Activated naive CD4-positive, alpha-beta T cell treated with anti-CD3 and anti-CD28 coated beads, Interleukin-2, amount 10 ng/mL, durations not matched to agents 7 days and 5 days (primary cell): ENCODE results near the gene AKAP13.

Source experiments
- CTCF ChIA-PET: fragments of 350-600 bp; sonication (Branson Sonifier 250); formaldehyde crosslinking; loops from one replicate; lab custom pipeline; 2021; ENCODE audit warnings: antibody characterized with exemption; lab: Charles Lee
- DNase-seq: peaks from one replicate; pipeline ENCODE4 v3.0.0-alpha.2; 2020
- H3K27ac Mint-ChIP-seq: one replicate; pipeline ENCODE4 v1.8.0; 2021; ENCODE audit warnings: mild to moderate bottlenecking, moderate library complexity, mixed read lengths
- H3K27me3 Mint-ChIP-seq: one replicate; pipeline ENCODE4 v1.8.0; 2021; ENCODE audit warnings: mild to moderate bottlenecking, mixed read lengths
- H3K36me3 Mint-ChIP-seq: one replicate; pipeline ENCODE4 v1.8.0; 2021; ENCODE audit warnings: mixed read lengths
- H3K4me1 Mint-ChIP-seq: one replicate; pipeline ENCODE4 v1.8.0; 2021; ENCODE audit warnings: mixed read lengths
- H3K4me3 Mint-ChIP-seq: one replicate; pipeline ENCODE4 v1.8.0; 2021; ENCODE audit warnings: mild to moderate bottlenecking, moderate library complexity, mixed read lengths
- H3K9me3 Mint-ChIP-seq: one replicate; pipeline ENCODE4 v1.8.0; 2021; ENCODE audit warnings: mixed read lengths

Gene AKAP13

DNA sequence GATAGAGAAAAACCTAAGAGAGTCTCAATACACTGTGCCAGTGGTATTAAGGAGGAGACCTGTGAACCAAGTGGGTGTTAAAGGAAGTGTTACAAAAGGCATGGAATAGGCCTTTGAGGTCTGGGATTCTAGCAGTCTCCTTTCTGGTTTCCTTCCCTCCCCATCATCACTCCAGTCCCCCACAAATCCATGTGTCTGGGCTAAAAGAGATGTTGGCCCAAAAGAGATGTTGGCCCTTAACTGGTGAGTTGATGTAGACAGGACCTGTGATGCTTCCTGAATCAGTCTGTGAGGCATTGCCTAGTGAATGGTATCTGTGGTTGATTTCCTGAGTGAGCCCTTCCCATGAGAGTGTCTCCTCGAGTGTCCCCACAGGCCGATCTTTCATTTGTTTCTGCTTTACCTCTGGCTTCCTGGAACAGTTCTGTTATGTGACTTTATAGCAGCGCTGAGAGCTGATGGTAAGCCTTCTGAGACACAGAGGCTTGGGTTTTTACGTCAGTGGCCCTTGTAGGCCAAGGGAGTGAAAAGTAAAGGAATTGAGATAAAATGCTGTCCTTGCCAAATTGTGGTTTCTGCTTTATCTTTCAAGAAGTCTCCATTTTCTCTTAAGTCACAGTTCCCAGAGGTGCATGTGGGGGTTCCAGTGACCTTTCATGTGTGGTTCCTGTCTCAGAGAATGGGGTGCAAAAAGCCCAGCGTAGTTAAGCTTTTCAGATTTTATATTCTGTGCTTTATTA, 326.5 kb downstream of the AKAP13 start:
- no peaks in the 10 kb centered on the region for H3K27me3 Mint-ChIP-seq
- H3K36me3 Mint-ChIP-seq = peaks cover 45% of the 10 kb centered on the region
- H3K4me3 Mint-ChIP-seq = peak overlapping the region; percentile 75
- H3K9me3 Mint-ChIP-seq = no peaks in the 10 kb centered on the region
- H3K4me1 Mint-ChIP-seq = peaks cover 75% of the 10 kb centered on the region
- H3K27ac Mint-ChIP-seq = peak overlapping the region; percentile 95
- CTCF ChIA-PET = interaction anchor here (1.0 to 1.5 kb wide), 3 partner anchors 17 to 164 kb away, joined by 3 to 4 read pairs (median 4); no protein-coding TSS in a partner anchor
- DNase-seq = peak; percentile 53

DNA sequence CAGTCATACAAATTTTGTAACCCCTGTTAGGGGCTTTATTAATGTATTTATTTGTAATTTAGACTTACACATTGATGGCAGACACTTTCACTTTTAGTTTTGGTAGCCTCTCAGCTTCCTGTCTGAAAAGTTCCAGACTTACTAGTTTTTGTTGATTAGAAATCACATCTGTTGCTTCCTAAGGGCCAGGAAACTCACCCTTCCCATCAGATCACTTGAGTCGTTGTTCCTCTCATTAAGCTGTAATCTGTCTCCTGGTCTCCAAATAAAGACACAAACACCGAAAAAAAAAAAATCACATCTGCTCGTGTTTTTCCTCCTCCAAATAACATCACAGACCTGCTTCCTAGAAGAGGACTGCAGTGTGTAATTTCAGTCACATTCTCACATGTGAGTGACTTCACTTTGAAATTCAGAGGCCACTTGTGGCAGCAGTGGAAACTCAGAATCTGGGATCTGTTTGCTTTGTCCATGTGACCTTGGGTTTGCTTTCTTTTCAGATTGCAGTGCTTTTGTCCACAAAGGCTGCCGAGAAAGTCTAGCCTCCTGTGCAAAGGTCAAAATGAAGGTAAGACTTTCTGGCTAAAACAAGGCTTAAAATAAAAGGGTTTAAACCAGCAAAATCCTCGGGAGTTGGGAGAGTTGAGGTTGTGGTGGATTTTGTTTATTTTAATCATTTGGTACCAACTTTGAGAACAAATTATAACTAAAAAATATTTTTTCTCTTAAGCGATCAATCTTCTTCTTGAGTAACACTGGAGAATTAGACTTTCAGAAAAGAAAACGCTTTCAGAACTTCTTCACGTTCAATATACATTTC, 327.3 kb downstream of the AKAP13 start:
- Mint-ChIP-seq H3K4me3 (peak overlapping the region; percentile 75), H3K9me3 (no peaks in the 10 kb centered on the region), H3K4me1 (peaks cover 70% of the 10 kb centered on the region), H3K27me3 (no peaks in the 10 kb centered on the region), H3K36me3 (peaks cover 48% of the 10 kb centered on the region), H3K27ac (peak overlapping the region; percentile 95)
- DNase-seq = peak; percentile 34
- CTCF ChIA-PET = interaction anchor here (1.0 to 1.5 kb wide), 3 partner anchors 18 to 164 kb away, joined by 3 to 4 read pairs (median 4); no protein-coding TSS in a partner anchor

- no peak for DNase-seq
- H3K9me3 Mint-ChIP-seq = no peaks in the 10 kb centered on the region
- no peaks in the 10 kb centered on the region for H3K27me3 Mint-ChIP-seq
- peak overlapping the region; percentile 31 for H3K4me3 Mint-ChIP-seq
- peaks cover 63% of the 10 kb centered on the region for H3K4me1 Mint-ChIP-seq
- H3K27ac Mint-ChIP-seq = peak overlapping the region; percentile 95
- CTCF ChIA-PET = interaction anchor here (0.8 to 0.9 kb wide), 2 partner anchors 13 to 62 kb away, joined by 3 read pairs; no protein-coding TSS in a partner anchor
- H3K36me3 Mint-ChIP-seq = peaks cover 54% of the 10 kb centered on the region
These were observed 328.1 kb downstream of the AKAP13 start for GRCh38 chr15:85708402-85708941.

DNA sequence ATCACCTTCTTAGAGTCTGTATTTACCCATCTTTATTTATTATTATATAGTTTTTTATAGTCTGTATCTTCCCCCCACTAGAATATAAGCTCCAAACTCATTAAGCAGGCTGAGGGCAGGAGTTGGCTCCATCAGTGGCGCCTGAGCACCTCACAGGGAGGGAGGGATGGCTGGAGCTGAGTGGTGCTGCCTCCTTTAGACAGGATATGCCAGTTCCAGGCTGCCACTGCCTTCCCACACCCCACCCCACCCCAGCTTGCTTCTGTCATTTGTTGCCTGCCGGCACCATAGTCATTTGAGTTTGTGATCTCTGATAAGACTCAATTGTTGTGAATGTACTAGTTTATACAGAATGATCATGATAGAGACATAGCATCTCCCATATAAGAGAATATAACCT, 328.8 kb downstream of the AKAP13 start:
- H3K4me1 Mint-ChIP-seq = peaks cover 56% of the 10 kb centered on the region
- CTCF ChIA-PET = interaction anchor here (0.7 to 1.6 kb wide), 4 partner anchors 14 to 128 kb away, joined by 3 read pairs; no protein-coding TSS in a partner anchor
- H3K36me3 Mint-ChIP-seq = peaks cover 54% of the 10 kb centered on the region
- peak overlapping the region; percentile 43 for H3K27ac Mint-ChIP-seq
- H3K4me3 Mint-ChIP-seq = no peak overlapping the region
- H3K9me3 Mint-ChIP-seq = no peaks in the 10 kb centered on the region
- no peak for DNase-seq
- H3K27me3 Mint-ChIP-seq = no peaks in the 10 kb centered on the region

DNA sequence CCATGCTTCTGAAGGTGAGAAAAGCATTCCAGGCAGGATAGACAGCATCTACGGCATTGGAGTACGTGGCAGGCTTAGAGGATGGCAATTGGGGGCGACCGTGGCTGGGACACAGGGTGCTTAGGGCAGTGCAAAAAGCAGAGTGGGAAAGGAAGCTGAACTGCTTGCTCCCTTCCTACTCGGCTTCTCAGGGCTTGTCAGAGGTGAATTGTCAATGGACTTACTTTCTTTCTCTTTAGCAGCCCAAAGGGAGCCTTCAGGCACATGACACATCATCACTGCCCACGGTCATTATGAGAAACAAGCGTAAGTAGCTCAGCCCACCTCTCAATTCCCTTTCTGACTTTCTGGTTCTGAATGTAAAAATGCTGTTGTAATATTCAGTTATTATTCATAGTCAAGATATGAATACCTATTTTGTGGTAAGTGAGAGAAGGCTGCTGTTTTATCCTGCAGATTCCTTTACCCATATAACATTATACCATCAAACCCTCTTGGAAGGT, 330.0 kb downstream of the AKAP13 start:
- Mint-ChIP-seq H3K36me3 (peaks cover 53% of the 10 kb centered on the region), H3K27me3 (no peaks in the 10 kb centered on the region), H3K9me3 (no peaks in the 10 kb centered on the region), H3K27ac (no peak overlapping the region), H3K4me3 (no peak overlapping the region), H3K4me1 (peaks cover 46% of the 10 kb centered on the region)
- DNase-seq = no peak
- CTCF ChIA-PET = interaction anchor here (1.6 to 2.2 kb wide), 2 partner anchors 10 to 18 kb away, joined by 3 to 4 read pairs; no protein-coding TSS in a partner anchor

GRCh38 chr15:85711580-85712192, 331.3 kb downstream of the AKAP13 start:
- peaks cover 58% of the 10 kb centered on the region for H3K36me3 Mint-ChIP-seq
- H3K9me3 Mint-ChIP-seq = no peaks in the 10 kb centered on the region
- no peak for DNase-seq

GRCh38 chr15:85716261-85716660, 335.9 kb downstream of the AKAP13 start:
- Mint-ChIP-seq H3K4me1 (peaks cover 6% of the 10 kb centered on the region), H3K27ac (no peak overlapping the region), H3K36me3 (peaks cover 70% of the 10 kb centered on the region), H3K4me3 (no peak overlapping the region), H3K27me3 (no peaks in the 10 kb centered on the region), H3K9me3 (no peaks in the 10 kb centered on the region)
- CTCF ChIA-PET = no interaction called here
- DNase-seq = no peak

More at GRCh38 chr15:85711580-85712192, 331.3 kb downstream of the AKAP13 start:
- H3K4me1 Mint-ChIP-seq = peaks cover 34% of the 10 kb centered on the region
- no peak overlapping the region for H3K4me3 Mint-ChIP-seq
- H3K27ac Mint-ChIP-seq = no peak overlapping the region
- no peaks in the 10 kb centered on the region for H3K27me3 Mint-ChIP-seq
- CTCF ChIA-PET = interaction anchor here (0.6 to 2.2 kb wide), 3 partner anchors 9 to 119 kb away, joined by 3 to 5 read pairs (median 4); no protein-coding TSS in a partner anchor

- no peaks in the 10 kb centered on the region for H3K27me3 Mint-ChIP-seq
- H3K9me3 Mint-ChIP-seq = no peaks in the 10 kb centered on the region
- H3K36me3 Mint-ChIP-seq = peaks cover 73% of the 10 kb centered on the region
- CTCF ChIA-PET = no interaction called here
- peaks cover 1% of the 10 kb centered on the region for H3K4me1 Mint-ChIP-seq
- no peak for DNase-seq
- no peak overlapping the region for H3K27ac Mint-ChIP-seq
- H3K4me3 Mint-ChIP-seq = no peak overlapping the region
These were observed 336.8 kb downstream of the AKAP13 start for GRCh38 chr15:85717212-85717611.

DNA sequence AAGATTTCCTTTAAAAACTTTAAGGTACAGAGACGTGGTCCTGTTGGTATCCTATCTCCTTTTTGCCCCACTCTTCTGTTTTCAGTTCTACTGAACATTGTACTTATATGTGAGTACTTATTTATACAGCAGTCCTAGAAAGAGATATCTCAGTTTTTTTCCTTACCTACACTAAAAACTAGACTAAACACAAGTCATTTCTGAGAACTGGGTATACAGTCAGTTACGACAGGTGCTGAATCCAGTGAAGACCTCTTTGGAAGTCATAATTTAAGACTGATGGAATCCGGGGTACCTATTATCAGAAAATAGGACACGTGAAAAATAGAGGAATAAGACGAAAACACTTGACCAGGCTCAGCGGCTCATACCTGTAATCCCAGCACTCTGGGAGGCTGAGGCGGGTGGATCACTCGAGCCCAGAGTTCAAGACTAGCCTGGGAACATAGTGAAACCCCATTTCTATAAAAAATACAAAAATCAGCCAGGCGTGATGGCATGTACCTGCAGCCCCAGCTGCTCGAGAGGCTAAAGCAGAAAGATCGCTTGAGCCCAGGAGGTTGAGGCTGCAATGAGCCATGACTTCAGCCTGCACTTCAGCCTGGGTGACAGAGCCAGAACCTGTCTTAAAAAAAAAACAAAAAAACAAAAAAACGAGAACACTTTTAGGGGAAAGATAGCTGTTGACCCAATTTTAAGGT, 338.0 kb downstream of the AKAP13 start:
- H3K4me1 Mint-ChIP-seq = peaks cover 7% of the 10 kb centered on the region

DNA sequence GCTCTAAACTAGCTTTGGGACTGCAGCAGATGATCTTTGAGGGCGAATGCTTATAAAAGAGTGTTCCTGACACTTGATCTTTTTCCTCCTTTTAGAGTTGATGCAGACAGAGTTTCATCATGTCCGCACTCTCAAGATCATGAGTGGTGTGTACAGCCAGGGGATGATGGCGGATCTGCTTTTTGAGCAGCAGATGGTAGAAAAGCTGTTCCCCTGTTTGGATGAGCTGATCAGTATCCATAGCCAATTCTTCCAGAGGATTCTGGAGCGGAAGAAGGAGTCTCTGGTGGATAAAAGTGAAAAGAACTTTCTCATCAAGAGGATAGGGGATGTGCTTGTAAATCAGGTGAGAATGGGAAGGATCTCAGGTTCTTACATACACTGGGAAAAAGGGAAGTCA, 338.6 kb downstream of the AKAP13 start:
- CTCF ChIA-PET = interaction anchor here (1.4 kb wide), 1 partner anchor 11 kb away, joined by 4 read pairs; no protein-coding TSS in a partner anchor
- peaks cover 11% of the 10 kb centered on the region for H3K4me1 Mint-ChIP-seq
- no peak overlapping the region for H3K4me3 Mint-ChIP-seq
- no peak overlapping the region for H3K27ac Mint-ChIP-seq
- no peaks in the 10 kb centered on the region for H3K27me3 Mint-ChIP-seq
- H3K9me3 Mint-ChIP-seq = no peaks in the 10 kb centered on the region
- DNase-seq = no peak
- peaks cover 74% of the 10 kb centered on the region for H3K36me3 Mint-ChIP-seq

More for the DNA sequence above, 338.0 kb downstream of the AKAP13 start:
- CTCF ChIA-PET = interaction anchor here (1.4 kb wide), 1 partner anchor 11 kb away, joined by 4 read pairs; no protein-coding TSS in a partner anchor
- Mint-ChIP-seq H3K4me3 (no peak overlapping the region), H3K27me3 (no peaks in the 10 kb centered on the region), H3K9me3 (no peaks in the 10 kb centered on the region), H3K27ac (no peak overlapping the region), H3K36me3 (peaks cover 74% of the 10 kb centered on the region)
- no peak for DNase-seq

DNA sequence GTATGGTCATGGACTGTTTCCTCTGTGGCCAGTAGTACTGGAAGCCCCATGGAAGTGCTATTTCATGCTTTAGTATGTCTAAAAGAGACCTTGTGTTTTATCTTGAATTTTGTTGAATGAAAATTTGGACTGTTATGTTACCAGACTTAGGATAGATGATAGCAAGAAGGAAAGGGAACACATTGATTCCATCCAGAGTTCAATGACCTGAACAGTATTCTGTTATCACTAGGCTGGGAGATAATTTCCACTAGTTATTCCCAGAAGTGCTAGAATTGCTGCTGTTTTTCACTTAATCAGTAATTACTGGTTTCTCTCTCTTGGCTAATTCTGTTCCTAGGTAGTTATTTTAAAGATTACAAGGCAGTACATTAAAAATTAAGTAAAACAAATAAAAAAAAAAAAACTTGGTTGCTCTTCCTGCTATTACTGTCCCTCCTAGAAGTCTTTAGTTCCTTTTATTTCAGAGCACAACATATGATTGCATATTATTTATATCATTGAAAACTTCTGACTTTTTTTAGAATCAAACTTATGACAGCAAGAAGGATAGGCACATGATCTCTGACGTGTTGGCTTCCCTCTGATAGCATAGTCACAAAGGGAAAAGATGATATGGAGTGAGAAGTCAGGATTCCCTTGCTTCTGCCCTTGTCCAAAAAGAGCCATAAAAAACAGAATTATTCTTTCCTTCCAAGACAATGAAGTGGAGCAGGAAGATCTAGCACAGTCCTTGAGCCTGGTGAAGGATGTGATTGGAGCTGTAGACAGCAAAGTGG, 342.2 kb downstream of the AKAP13 start:
- CTCF ChIA-PET = no interaction called here
- no peak for DNase-seq

More for the DNA sequence above, 342.2 kb downstream of the AKAP13 start:
- Mint-ChIP-seq H3K4me1 (peaks cover 22% of the 10 kb centered on the region), H3K27me3 (no peaks in the 10 kb centered on the region), H3K36me3 (peaks cover 75% of the 10 kb centered on the region), H3K4me3 (no peak overlapping the region), H3K27ac (no peak overlapping the region), H3K9me3 (no peaks in the 10 kb centered on the region)
